HG03521 (cell line): ENCODE measurements around the gene VWC2L.

Source experiments
- ATAC-seq: cut with Tn5 transposase; IDR thresholded peaks from one replicate; pipeline ENCODE4 v1.9.1; 2021; ENCODE audit warnings: mild to moderate bottlenecking, moderate library complexity; ENCODE audit not compliant: unreplicated experiment

Gene VWC2L

DNA sequence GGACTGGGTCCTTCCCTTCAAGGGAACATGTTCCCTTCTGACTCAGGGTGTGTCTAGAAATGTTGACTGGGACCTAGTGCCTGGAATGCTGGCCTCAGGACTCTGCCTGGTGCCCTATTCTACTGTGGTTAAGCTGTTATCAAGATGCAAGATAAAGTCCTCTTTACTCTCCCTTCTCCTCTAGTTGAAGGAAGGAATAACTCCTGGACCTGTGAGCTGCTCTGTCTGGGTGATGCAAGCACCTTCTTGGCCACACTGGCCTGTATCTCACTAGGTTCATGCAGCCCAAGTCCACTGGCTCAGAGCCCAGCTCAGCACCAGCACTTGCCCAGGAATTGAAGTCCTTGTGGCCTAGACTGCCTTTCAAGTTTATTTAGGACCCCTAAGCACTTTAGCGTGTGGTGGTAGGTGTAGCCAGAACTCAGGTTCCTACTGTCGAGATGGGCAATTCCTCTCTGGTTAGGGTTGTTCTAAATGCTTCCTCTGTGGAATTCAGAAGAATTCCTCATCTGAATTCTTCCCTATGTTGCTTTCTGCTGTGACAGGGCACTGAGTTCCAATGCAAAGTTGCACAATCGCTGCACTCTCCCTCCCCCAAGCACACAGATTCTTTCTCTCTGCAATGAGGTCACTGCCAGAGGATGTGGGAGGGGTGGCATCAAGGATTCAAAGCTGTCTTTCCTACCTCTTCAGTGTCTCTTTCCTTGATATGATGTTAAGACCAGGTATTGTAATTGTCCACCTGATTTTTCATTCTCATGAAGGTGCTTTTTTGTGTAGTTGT, 54.7 kb downstream of the VWC2L start:
- no peak for ATAC-seq

DNA sequence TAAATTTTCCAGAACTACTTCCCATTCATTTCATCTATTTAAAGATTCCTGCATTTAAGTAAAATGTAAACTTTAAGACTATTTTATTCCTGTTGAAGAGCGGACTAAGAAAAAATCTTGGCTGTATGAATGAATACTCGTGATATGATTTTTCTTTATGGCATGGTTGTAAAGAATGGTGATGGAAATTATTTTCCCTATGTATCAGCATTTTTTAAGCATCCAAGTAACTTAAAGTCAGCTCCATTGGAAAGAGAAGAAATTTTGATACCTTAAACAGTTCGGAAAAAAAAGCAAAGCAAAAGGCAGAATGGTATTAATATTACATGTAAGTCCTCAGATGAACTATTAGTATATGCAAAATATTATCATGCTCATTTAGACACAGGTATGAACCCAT, 58.9 kb downstream of the VWC2L start:
- no peak for ATAC-seq

DNA sequence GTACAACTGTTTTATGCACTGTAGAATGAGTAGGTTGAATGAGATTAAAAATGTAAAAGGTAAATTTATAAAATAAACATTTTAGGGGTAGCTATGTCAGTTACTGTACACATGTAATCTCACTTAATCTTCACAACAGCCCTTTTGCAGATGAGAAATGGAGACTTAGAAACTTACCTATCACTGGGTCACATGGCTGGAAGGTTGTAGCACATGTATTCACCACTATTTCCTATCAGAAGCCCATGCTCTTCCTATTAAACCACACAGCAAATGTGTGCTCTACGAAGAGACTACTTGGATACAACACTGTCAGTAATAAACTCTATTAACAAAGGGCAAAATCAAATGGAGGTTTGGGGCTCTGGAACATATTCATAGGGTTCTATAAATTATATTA, 60.5 kb downstream of the VWC2L start:
- no peak for ATAC-seq

DNA sequence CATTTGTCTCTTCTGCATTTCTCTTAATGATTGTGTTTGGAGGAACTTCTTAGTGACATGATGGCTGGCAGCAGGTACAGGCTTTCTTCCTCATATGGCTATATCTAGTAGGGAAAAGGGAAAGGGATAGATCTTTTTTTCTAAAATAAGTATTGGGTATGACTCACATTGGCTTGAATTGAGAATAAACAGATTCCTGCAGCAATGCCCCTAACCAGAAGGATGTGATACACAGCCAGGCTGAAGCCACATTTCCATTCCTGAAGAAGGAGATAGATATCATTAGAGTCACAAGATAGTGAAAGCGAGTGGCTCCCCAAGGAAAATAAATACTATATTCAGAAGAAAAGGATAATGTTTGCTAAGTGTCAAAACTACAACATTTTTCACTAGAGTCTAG, 61.1 kb downstream of the VWC2L start:
- ATAC-seq: no peak

DNA sequence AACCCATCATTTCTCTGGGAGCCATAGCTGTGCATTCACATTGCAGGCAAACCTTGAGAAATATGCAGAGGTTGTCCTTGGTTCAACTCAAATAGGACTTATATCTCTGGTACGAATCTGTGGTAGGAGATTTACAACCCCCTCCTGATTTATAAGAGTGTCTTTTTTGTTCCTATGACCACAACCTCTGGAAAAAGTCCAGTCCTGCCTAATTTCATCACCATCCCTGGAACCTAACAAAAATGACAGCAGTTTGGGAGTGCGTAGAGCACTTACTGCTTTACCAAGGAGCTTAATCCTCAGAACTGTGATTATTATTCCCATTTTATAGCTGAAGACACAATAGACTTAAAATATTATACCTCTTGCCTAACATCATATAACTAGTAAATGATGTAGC, 66.5 kb downstream of the VWC2L start:
- ATAC-seq: no peak

DNA sequence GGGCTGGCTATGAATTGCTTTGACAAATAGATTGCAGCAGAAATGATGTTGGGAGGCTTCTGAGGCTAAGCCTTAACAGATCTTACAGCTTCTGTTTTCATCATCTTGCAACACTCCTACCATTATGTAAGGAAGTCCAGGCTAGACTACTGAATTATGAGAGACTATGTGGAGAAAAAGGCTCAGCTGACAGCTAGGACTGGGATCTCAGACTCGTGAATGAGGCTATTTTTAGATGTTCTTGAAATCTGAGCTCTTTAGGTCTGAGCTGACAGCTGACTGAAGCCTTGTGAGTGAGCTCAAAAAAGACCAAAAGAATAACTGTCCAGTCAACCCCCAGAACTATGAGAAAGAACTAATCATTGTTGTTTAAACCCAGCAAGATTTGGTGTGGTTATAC, 70.3 kb downstream of the VWC2L start:
- no peak for ATAC-seq

DNA sequence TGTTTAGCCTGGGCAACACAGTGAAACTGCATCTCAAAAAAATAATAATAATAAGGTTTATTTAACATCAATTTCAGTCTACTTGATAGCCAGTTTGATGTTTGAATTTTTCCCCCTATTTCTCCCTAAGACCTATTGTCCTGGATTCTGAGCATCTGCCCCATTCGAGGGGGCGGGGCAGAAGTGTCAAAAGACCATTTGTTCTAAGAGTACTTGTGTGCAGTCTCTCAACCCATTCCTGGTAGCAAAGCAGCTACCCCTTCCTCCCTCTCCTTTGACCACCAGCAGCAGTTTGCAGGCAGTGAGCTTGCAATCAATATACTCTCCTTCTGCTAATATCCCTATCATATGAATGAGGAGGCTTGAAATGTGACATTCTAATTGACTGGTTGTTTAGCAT, 71.9 kb downstream of the VWC2L start:
- no peak for ATAC-seq

DNA sequence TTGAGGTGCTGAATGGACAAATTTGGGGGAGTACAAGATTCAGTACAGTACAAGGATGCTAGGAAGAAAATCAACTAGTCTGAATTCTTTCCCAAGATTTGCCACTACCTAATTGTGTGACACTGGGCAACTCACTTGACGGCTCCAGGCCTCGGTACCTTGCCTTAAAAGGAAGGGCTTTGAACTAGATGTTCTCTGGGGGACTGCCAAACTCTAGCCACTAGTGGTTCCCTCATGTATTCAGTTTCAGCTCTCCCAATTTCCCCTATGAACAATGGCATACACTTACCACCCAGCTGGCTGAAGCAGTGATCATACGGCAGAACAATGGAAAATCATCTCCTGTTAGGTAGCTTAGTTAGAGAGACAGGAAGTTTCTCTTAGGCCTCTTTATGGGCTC, 73.4 kb downstream of the VWC2L start:
- no peak for ATAC-seq

DNA sequence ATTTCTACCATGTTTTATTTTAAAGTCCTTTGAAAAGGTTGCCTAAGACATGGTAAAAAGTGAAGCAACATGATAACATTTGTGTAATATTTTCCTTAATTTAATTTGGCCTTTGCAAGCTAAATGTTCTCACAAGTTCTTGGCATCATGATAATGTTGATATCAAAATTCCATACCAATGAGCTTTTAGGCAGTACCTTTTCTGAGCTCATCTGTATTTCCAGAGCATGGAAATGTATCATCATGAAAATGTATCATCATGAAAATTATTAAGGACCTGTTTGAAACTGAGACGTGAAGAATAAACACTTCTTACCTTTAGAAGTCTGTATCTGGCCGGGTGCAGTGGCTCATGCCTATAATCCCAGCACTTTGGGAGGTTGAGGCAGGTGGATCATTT, 73.8 kb downstream of the VWC2L start:
- ATAC-seq: no peak

DNA sequence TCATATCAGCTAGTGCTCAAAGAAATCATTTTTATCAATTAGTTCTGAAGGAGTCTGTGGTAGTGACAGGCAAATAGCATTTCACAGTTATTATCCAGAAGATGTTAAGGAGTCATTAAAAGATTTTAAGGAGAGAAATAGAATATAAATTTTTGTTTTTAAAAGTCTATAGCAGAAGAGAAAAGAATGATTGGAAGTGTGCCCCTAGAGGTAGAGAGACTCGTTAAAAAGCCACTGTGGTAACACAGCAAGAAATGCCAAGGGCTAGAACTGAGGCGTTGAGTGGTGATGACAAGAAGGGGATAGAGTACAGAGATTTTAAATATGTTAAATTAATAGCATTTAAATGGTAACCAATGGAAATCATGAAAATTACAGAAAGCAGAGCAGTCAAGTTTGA, 78.3 kb downstream of the VWC2L start:
- ATAC-seq: no peak

DNA sequence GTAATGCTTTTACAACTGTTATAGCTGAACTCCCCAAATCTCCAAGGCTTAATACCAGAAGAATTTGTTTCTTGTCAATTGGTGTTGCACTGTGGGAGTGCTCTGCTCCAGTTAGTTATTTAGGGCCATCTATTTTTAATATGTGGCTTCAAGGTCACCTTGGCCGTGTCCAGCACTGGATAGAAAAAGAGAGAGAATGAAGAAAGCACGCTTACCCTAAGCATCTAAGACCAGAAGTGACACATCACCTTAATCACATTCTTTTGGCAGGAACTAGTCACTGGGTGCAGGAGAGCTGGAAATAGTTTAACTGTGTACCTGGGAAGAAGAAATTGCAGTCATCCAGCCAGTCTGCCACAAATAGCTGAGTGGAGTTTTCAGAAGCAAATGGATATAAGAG, 78.8 kb downstream of the VWC2L start:
- no peak for ATAC-seq

DNA sequence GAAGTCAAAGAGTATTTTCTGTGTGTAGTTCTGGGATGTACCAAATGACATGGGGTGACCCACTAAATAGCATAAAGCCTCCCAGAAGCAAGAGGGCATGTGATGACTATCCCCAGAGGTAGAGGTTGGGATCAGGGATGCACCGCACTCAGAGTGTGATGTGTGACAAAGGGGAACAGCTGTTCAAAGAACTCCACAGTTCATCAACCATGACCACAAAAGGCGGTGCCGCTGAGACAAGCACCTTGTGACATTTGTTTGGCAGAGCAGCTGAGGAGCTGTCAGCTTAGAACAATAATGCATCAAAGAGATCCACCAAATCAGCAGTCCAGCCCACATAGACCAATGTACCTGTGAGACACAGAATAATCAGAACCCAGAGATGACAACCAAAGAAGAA, 81.3 kb downstream of the VWC2L start:
- no peak for ATAC-seq

DNA sequence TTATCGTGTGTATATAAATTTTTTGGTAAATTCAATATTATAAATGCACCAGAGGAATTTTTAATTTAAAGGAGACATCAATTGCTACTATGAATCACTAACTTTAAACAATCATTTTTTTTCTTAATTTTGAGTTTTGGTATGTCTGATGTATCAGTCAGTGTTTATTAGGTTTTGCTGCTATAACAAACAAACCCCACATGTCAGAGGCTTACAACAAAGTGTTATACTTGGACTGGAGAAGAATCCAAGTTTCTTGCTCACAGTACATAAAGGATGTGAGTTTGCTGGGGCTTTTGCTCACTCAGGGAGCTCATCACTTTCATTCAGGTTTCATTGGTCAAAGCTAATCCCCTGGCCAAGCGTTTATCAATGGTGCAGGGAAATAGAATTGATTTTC, 81.8 kb downstream of the VWC2L start:
- no peak for ATAC-seq

DNA sequence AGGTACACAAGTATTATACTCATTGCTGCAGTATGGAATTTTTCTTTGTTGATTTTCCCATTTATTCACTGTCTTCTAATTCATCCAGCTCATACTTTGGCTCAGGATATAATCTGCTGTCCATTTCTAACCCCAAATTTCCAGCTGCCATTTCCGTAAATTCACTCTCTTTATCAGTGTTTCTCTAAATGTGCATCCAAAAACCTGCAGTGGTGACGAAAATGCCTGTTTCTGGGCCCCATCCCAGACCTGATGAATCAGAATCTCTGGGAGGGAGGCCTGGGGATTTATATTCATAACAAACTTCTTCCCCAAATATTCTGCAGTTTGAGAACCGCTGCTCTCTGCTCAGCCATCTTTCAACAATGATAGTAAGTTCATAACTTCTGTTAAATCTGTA, 86.6 kb downstream of the VWC2L start:
- ATAC-seq: no peak

DNA sequence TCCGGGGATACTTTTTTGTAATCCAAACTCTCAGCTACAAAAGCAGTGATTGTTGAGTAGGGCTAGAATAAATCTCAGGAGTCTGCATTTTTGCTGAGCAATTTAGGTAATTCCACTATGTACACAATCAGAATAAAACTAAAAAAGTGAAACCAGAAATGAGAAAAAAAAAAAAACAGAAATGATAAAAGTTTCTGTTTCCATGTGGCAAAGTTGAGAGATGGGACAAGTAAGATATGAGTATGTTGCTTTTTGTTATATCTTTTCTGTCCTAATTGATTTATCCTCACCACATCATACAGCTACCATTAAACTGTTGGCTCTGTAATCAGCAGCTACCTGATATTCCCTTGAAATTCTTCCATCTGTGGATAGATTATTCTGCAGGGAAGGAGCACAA, 92.7 kb downstream of the VWC2L start:
- no peak for ATAC-seq

DNA sequence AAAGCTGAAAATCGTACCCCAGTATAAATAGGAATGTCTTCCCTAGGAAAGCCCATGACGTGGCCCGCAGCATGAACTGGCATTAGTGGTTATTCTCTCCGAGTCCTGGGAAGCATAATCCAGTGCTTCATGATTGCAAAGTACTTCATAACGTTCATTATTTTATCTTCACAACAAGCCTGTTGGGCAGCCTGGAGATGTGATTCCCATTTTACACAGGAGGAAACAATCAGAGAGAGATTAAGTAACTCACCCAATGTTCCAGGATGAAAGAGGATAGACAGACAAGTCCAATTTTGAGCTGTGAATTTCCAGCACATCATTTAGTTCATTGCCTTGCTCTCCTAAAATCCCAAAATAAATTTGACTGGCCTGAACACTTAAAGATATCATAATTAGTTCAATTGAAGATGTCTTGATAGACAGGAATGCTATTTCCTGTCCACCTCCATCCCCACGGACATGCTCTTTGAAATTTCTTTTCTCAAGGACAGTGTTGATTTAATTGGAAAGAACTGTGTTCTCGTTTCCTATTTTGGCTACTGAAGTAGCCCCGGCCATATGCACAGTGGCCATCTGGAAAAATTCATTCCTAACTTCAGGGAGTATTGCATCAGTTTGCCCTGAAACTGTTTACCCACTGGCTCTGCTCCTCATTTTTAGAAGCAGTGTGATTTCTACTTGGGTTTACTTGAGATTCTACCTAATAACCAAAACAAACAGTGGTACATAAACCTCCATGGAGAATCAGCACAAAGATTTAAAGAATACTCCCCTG, 93.9 kb downstream of the VWC2L start:
- no peak for ATAC-seq

DNA sequence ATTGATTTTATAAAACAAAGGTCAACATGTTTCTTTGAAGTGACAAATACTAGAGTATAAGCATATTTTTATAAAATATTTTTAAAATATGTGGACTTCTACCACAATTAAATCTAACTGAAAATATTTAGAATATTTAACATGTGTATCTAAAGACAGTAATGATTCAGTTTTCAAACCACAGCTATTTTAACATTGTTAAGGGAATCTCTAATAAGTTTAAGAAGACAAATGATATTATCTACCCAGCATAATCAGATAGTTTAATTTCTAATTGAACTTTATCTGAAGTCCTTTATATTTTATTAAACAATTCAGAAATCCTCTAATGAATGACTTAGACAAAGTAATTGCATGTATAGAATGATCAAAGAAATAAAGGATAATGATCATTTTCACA, 96.2 kb downstream of the VWC2L start:
- no peak for ATAC-seq

DNA sequence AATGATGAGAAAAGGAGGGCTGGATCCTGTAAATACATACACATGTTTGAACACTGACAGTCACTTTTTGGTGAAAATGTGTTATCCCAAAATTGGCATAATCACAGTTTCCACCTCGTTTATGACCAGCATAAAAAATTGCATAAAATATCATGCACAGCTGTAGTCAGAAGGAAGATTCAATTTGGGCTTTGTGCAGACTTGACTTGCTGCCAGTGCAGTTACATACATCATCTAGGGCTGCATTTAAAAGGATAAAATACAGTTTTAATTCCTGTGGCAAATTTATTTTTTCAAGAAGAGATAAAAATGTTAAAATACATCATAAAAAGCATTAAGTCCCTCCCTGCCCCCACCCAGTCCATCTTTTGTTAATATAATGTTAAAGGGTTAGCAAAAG, 103.8 kb downstream of the VWC2L start:
- no peak for ATAC-seq

DNA sequence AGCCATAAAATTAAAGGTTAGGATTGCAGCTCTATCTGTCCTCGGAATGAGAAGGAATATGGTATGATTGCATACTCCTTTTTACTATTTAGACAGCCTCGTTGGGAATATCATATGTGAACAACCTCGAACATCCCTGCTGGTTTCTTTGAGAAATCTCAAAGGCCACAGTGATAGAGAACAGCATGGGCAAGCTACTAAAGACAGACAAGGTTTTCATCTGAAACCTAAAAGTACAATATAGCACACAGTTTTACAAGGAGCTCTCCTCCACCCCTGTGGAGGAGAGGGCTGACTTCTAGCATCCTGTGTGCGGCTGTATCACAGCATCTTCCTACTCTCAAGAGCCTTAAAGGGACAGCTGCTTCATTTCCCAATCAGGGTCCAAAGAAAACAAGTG, 104.3 kb downstream of the VWC2L start:
- no peak for ATAC-seq

DNA sequence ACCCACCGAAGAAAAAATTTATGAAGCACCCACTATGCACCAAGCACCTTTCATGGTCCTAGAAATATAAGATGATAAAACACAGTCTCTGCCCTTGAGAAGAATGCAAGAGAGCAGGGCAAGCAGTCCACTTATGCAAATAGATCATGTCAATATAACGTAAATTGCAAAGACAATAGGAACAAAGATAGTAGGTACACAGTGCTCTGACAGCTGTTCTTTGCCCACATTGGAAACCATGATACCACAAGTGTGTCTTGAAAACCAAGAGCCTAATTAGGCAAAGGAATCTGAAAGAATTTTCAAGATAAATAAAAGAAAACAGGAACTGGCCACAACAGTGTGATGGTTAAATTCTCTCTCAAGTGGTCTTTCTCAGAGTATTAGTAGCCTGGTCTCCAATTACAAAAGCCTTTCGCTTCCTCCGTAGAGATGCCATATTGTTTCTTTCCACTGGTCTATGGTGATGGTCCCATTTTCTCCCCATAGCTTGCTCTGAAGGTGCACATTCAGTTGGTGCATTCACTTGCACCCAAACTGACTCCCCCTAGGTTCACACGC, 108.5 kb downstream of the VWC2L start:
- no peak for ATAC-seq

DNA sequence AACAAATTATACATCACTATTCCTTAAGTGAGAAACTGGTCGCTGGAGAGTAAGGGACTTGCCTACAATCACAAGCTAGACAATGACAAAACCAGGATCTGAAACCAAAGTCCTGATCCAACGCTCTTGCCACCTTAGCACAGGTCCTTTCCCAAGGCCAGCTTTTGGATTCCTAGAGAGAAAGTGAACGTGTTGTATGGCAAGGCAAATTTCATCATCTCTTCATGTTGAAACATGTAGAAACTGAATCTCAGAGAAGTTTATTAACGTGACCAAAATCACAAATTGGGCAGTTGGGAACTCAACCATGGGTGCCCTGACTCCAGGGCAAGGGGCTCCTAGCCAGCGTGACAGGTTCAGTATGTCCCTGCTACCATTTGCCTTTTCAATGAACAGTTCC, 118.2 kb downstream of the VWC2L start:
- ATAC-seq: no peak

DNA sequence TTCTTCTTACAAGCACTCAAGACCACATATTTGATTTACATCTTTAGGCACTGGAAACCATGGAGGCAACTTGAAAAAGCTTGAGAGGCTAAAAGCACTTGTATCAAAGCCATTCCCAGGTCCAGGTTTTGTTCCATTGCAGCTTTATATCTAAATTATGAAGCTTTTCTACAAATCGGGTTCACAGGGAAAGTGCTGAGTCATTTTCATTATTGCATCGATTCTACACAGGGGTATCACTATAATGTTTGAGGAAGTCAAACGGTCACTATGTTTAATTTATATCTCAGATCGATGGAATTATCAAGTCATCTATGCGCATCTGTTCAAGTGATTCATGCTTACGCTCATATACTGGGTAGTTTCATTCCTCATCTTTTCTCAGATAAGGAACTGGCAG, 118.7 kb downstream of the VWC2L start:
- ATAC-seq: no peak
